RPMI8226 (cell line): Measurements from ENCODE around the gene CSTF1.

Experiments used
- DNase-seq: peaks from one replicate; pipeline ENCODE4 v3.0.0-alpha.2; 2015

Gene CSTF1

GRCh38 chr20:56392132-56392880 lies at the start of gene CSTF1, which contains the start of gene AURKA:
Gene CSTF1, plus strand, starts transcription at chr20:56392645. Its CDS starts 2,908 bp downstream, at chr20:56395553.
Gene AURKA, minus strand, starts transcription at chr20:56392215. Its CDS starts 4,018 bp downstream, at chr20:56388197.
- peak; percentile 98 for DNase-seq

- DNase-seq: no peak
Observed at GRCh38 chr20:56342783-56343182, 49.7 kb upstream of the CSTF1 start.

GRCh38 chr20:56343861-56344381 lies 48.5 kb upstream of the CSTF1 start:
- peak; percentile 63 for DNase-seq

GRCh38 chr20:56345911-56346310 lies 46.5 kb upstream of the CSTF1 start:
- no peak for DNase-seq

- no peak for DNase-seq
Observed at GRCh38 chr20:56347628-56348304, 44.7 kb upstream of the CSTF1 start.

GRCh38 chr20:56348305-56348693 lies 44.1 kb upstream of the CSTF1 start:
- DNase-seq: no peak

GRCh38 chr20:56348746-56349145 lies 43.7 kb upstream of the CSTF1 start:
- DNase-seq: no peak

- no peak for DNase-seq
Observed at GRCh38 chr20:56350842-56351241, 41.6 kb upstream of the CSTF1 start.

- DNase-seq: no peak
Observed at GRCh38 chr20:56352345-56353055, 39.9 kb upstream of the CSTF1 start.

- DNase-seq: no peak
Observed at GRCh38 chr20:56353356-56353755, 39.1 kb upstream of the CSTF1 start.

- DNase-seq: no peak
Observed at GRCh38 chr20:56358070-56358469, 34.4 kb upstream of the CSTF1 start.

GRCh38 chr20:56358600-56359211 lies 33.7 kb upstream of the CSTF1 start, which contains the start of gene FAM210B:
Gene FAM210B, plus strand, starts transcription at chr20:56358974. Its CDS starts 32 bp downstream, at chr20:56359006.
- DNase-seq: peak; percentile 90

- DNase-seq: peak; percentile 52
Observed at GRCh38 chr20:56359212-56360132, 33.0 kb upstream of the CSTF1 start.

- no peak for DNase-seq
Observed at GRCh38 chr20:56360133-56360907, 32.1 kb upstream of the CSTF1 start.

- DNase-seq: no peak
Observed at GRCh38 chr20:56360908-56361205, 31.6 kb upstream of the CSTF1 start.

GRCh38 chr20:56361900-56362299 lies 30.5 kb upstream of the CSTF1 start:
- no peak for DNase-seq

GRCh38 chr20:56362833-56363413 lies 29.5 kb upstream of the CSTF1 start:
- no peak for DNase-seq

- DNase-seq: no peak
Observed at GRCh38 chr20:56363491-56363890, 29.0 kb upstream of the CSTF1 start.

- DNase-seq: no peak
Observed at GRCh38 chr20:56368351-56369134, 23.9 kb upstream of the CSTF1 start.

- no peak for DNase-seq
Observed at GRCh38 chr20:56369179-56369578, 23.3 kb upstream of the CSTF1 start.
